Upper lobe of left lung (tissue), 6 donors: ENCODE results near the gene AXL. TPM values are rescaled to one million over a fixed set of nuclear protein-coding genes. Genes with fewer than 3 reads are reported as not detected.
A peak's percentile ranks its signal among the peaks of the same experiment; 100 is the strongest.
"Not testable (repeated sequence)": the region's sequence is repeated elsewhere in the genome, so short reads cannot be mapped to it uniquely, and the experiment has no call there.

Experiments used
- ATAC-seq, 2 donors: fragments of 200-7000 bp; cut with Tn5 transposase; one replicate each; pipeline ENCODE4 v1.9.1; 2022; ENCODE audit warnings: mild to moderate bottlenecking in 2 of 2, moderate library complexity in 2 of 2; ENCODE audit not compliant: low FRiP score in 2 of 2
- DNase-seq, 2 donors: peaks; one replicate each; pipeline ENCODE4 v3.0.0-alpha.2; 2019 to 2020
- H3K27ac ChIP-seq, 4 donors: fragments of 200-600 bp; sonication (generic); one replicate each; pipeline ENCODE4 v1.5.1; 2016 to 2019
- H3K27me3 ChIP-seq, 4 donors: fragments of 200-600 bp; sonication (generic); one replicate each; pipeline ENCODE4 v1.5.1; 2017 to 2019
- H3K36me3 ChIP-seq, 4 donors: fragments of 200-600 bp; sonication (generic); one replicate each; pipeline ENCODE4 v1.5.1; 2016 to 2019
- H3K4me1 ChIP-seq, 4 donors: fragments of 200-600 bp; sonication (generic); one replicate each; pipeline ENCODE4 v1.5.1; 2018 to 2019
- H3K4me3 ChIP-seq, 4 donors: fragments of 200-600 bp; sonication (generic); one replicate each; pipeline ENCODE4 v1.5.1; 2017 to 2019; ENCODE audit warnings: mild to moderate bottlenecking in 2 of 4, moderate library complexity in 1 of 4
- H3K9me3 ChIP-seq, 4 donors: fragments of 200-600 bp; sonication (generic); one replicate each; pipeline ENCODE4 v1.5.1; 2018 to 2019
- EP300 ChIP-seq, 4 donors: sonication (generic); formaldehyde crosslinking; IDR thresholded peaks; one replicate each; pipeline ENCODE4 v1.5.1; 2017; ENCODE audit warnings: antibody characterized with exemption in 4 of 4, control low read depth in 2 of 4
- POLR2A ChIP-seq, 4 donors: fragments of 450-650 bp; IDR thresholded peaks; one replicate each; pipeline ENCODE4 v1.5.1; 2016 to 2017; ENCODE audit warnings: antibody characterized with exemption in 4 of 4, mild to moderate bottlenecking in 2 of 4
- POLR2AphosphoS5 ChIP-seq, 2 donors: sonication (generic); formaldehyde crosslinking; IDR thresholded peaks; one replicate each; pipeline ENCODE4 v1.5.1; 2017; ENCODE audit warnings: antibody characterized with exemption in 2 of 2
- WGBS, 2 donors: methylation state at CpG; one replicate each; pipeline ENCODE4 v1.1.5; 2017 to 2018; 5-methylcytosine and 5-hydroxymethylcytosine counted together
- total RNA-seq, 6 donors: library from RNA; depleted of rRNA in 4 of 6; stranded (reverse); fragments of >200 nt in 4 of 6; gene quantifications; one replicate each; pipeline versions ENCODE4 v1.1.0 to v1.2.1, GENCODE V29; 2016 to 2021
- TF ChIP-seq, protein P1 (sequence below), 6 experiments: fragments of 450-650 bp in 4 of 6; fragments of 200-600 bp in 2 of 6; sonication (generic) in 2 of 6; IDR thresholded peaks; one replicate each; pipeline ENCODE4 v1.5.1; 2016 to 2019; ENCODE audit warnings: antibody characterized with exemption in 6 of 6
- donor health status: DM: no; HTN: no; CAD: no; lungs with moderate emphysema.
- donor health status: DM: no; HTN: yes; CAD: no; lungs with severe emphysema.

AXL gene
- total RNA-seq, 6 donors from 2014 or later = 28.4 to 96.9 (median 71.7) TPM

- no peaks in the 10 kb centered on the region for H3K36me3 ChIP-seq
- ATAC-seq = peak; percentile 93 to 94
- H3K4me3 ChIP-seq = peak overlapping the region in 3 of 4 donors; percentile 8 to 26 (median 19)
- H3K27me3 ChIP-seq = no peaks in the 10 kb centered on the region
- no peaks in the 10 kb centered on the region for H3K9me3 ChIP-seq
- peaks cover 0 to 29% (median 15%) of the 10 kb centered on the region in 4 donors for H3K4me1 ChIP-seq
- H3K27ac ChIP-seq = peak overlapping the region; percentile 29 to 81 (median 74)
- 25 to 28% methylated on average over 14 of the region's 14 CpGs for WGBS, 2 donors
- TF ChIP-seq, protein P1, sequence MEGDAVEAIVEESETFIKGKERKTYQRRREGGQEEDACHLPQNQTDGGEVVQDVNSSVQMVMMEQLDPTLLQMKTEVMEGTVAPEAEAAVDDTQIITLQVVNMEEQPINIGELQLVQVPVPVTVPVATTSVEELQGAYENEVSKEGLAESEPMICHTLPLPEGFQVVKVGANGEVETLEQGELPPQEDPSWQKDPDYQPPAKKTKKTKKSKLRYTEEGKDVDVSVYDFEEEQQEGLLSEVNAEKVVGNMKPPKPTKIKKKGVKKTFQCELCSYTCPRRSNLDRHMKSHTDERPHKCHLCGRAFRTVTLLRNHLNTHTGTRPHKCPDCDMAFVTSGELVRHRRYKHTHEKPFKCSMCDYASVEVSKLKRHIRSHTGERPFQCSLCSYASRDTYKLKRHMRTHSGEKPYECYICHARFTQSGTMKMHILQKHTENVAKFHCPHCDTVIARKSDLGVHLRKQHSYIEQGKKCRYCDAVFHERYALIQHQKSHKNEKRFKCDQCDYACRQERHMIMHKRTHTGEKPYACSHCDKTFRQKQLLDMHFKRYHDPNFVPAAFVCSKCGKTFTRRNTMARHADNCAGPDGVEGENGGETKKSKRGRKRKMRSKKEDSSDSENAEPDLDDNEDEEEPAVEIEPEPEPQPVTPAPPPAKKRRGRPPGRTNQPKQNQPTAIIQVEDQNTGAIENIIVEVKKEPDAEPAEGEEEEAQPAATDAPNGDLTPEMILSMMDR (IDR thresholded peaks at IDR 0.05) = no peak
- peak in 1 of 4 donors; percentile 52 for TF ChIP-seq POLR2A (IDR thresholded peaks at IDR 0.05)
- DNase-seq = peak in 1 of 2 donors; percentile 86
These were observed 42.9 kb upstream of the AXL start for GRCh38 chr19:41175801-41176777.

GRCh38 chr19:41180173-41180572 lies 38.9 kb upstream of the AXL start:
- peaks cover 0 to 17% (median 9%) of the 10 kb centered on the region in 4 donors for H3K4me1 ChIP-seq
- ATAC-seq, H3K36me3 ChIP-seq, H3K4me3 ChIP-seq, H3K9me3 ChIP-seq, H3K27ac ChIP-seq, H3K27me3 ChIP-seq: not testable (repeated sequence)
- peak in 1 of 2 donors; percentile 34 for DNase-seq
- WGBS, 2 donors = no CpG with 5 or more reads among the region's 34 CpGs

DNA sequence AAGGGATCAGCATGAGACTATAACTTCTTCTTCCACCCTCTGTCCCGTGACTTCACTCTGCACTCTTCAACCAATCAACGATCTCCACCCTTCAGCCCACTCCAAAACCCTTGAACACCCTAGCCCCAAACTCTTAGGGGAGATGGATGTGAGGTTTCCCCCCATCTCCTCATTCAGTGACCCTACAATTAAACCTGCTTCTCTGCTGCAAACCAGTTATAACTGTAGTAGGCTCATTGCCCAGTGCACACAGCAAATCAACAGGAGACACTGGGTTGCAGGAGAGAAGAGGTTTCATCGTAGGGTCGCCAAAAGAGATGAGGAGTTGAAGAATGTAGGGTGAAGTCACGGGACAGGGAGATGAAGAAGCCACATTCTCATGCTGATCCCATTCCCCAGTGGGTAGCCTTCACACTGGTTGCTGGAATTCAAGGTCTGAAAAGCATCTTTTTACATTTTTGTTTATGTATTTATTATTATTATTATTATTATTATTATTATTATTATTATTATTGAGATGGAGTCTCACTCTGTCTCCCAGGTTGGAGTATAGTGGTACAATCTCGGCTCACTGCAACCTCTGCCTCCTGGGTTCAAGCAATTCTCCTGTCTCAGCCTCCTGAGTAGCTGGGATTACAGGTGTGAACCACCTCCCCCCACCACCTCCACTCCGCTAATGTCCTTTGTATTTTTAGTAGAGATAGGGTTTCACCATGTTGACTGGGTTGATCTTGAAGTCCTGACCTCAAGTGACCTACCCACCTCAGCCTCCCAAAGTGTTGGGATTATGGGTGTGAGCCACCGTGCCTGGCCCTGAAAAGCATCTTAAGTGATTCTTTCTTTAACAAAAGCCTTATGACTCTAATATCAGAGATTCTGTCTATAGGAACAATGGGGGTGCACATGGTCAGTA lies 31.8 kb upstream of the AXL start:
- no peak for TF ChIP-seq POLR2A (IDR thresholded peaks at IDR 0.05)
- TF ChIP-seq EP300 (IDR thresholded peaks at IDR 0.05) = no peak
- TF ChIP-seq, protein P1 (IDR thresholded peaks at IDR 0.05) = no peak
- no peak for TF ChIP-seq POLR2AphosphoS5 (IDR thresholded peaks at IDR 0.05)
- ATAC-seq = no peak
- H3K4me1 ChIP-seq = peaks cover 0 to under 1% (median 0%) of the 10 kb centered on the region in 4 donors

GRCh38 chr19:41187884-41188279 lies 31.1 kb upstream of the AXL start:
- Histone ChIP-seq H3K4me1 (peaks cover 4 to 6% (median 5%) of the 10 kb centered on the region in 4 donors), H3K4me3 (no peak overlapping the region), H3K9me3 (no peaks in the 10 kb centered on the region), H3K27ac (no peak overlapping the region), H3K27me3 (no peaks in the 10 kb centered on the region), H3K36me3 (no peaks in the 10 kb centered on the region)
- WGBS, 2 donors = 67 to 69% methylated on average over 3 of the region's 3 CpGs
- ATAC-seq (no peak), DNase-seq (no peak)
- TF ChIP-seq, protein P1 (IDR thresholded peaks at IDR 0.05) = no peak

More for the DNA sequence above, 31.8 kb upstream of the AXL start:
- Histone ChIP-seq H3K9me3 (no peaks in the 10 kb centered on the region), H3K4me3 (no peak overlapping the region), H3K27me3 (no peaks in the 10 kb centered on the region), H3K27ac (no peak overlapping the region), H3K36me3 (no peaks in the 10 kb centered on the region)
- no peak for DNase-seq
- 75 to 80% methylated on average over 8 of the region's 8 CpGs for WGBS, 2 donors
